Activated T-cell treated with anti-CD3 and anti-CD28 coated beads, Interleukin-2, amount 50 U/mL, for 1 hour (primary cell): ENCODE results near the gene TAAR5.
"Not testable (repeated sequence)": the region's sequence is repeated elsewhere in the genome, so short reads cannot be mapped to it uniquely, and the experiment has no call there.

Experiments used
- DNase-seq: peaks from one replicate; pipeline ENCODE4 v3.0.0-alpha.2; 2020

The TAAR5 gene

GRCh38 chr6:132589454-132589853 lies at the start of gene TAAR5:
TAAR5 (minus strand) TSS chr6:132589741; CDS start chr6:132589686, 55 bp downstream.
- no peak for DNase-seq

GRCh38 chr6:132637135-132637534 lies 47.6 kb upstream of the TAAR5 start:
- not testable (repeated sequence) for DNase-seq

- not testable (repeated sequence) for DNase-seq
These were observed 46.4 kb upstream of the TAAR5 start for GRCh38 chr6:132635906-132636305.

GRCh38 chr6:132635288-132635687 lies 45.7 kb upstream of the TAAR5 start:
- not testable (repeated sequence) for DNase-seq

GRCh38 chr6:132634796-132635195 lies 45.3 kb upstream of the TAAR5 start:
- no peak for DNase-seq

- DNase-seq, result no peak
These were observed 43.8 kb upstream of the TAAR5 start for GRCh38 chr6:132633362-132633761.

GRCh38 chr6:132624175-132624574 lies 34.6 kb upstream of the TAAR5 start, which contains the start of gene TAAR2:
TAAR2 (minus strand) TSS chr6:132624275; CDS start chr6:132624275, 0 bp downstream.
- DNase-seq, result no peak

- DNase-seq, result no peak
These were observed 33.7 kb upstream of the TAAR5 start for GRCh38 chr6:132623106-132623845.

- no peak for DNase-seq
These were observed 27.1 kb upstream of the TAAR5 start for GRCh38 chr6:132616677-132617076.

GRCh38 chr6:132614554-132614953 lies 25.0 kb upstream of the TAAR5 start:
- DNase-seq, result no peak

GRCh38 chr6:132612449-132613108 lies 23.0 kb upstream of the TAAR5 start:
- no peak for DNase-seq

- no peak for DNase-seq
These were observed 22.1 kb upstream of the TAAR5 start for GRCh38 chr6:132611616-132612015.

GRCh38 chr6:132607544-132608233 lies 18.1 kb upstream of the TAAR5 start:
- DNase-seq, result no peak

GRCh38 chr6:132604635-132605152 lies 15.2 kb upstream of the TAAR5 start:
- no peak for DNase-seq

GRCh38 chr6:132600900-132601299 lies 11.4 kb upstream of the TAAR5 start:
- DNase-seq, result not testable (repeated sequence)

- no peak for DNase-seq
These were observed 8.9 kb upstream of the TAAR5 start for GRCh38 chr6:132598473-132598872.

- DNase-seq, result no peak
These were observed 6.7 kb upstream of the TAAR5 start for GRCh38 chr6:132596201-132596600.

- DNase-seq, result no peak
These were observed 3.3 kb upstream of the TAAR5 start for GRCh38 chr6:132592855-132593254.

- no peak for DNase-seq
These were observed 821 bp upstream of the TAAR5 start for GRCh38 chr6:132590362-132590761.

- no peak for DNase-seq
These were observed 2.1 kb downstream of the TAAR5 start for GRCh38 chr6:132587424-132587823.

- no peak for DNase-seq
These were observed 4.8 kb downstream of the TAAR5 start for GRCh38 chr6:132584698-132585097.

- DNase-seq, result no peak
These were observed 17.8 kb downstream of the TAAR5 start for GRCh38 chr6:132571774-132572173.

GRCh38 chr6:132570221-132570777 lies 19.2 kb downstream of the TAAR5 start, which contains the start of gene TAAR6:
TAAR6 (plus strand) TSS chr6:132570322; CDS start chr6:132570322, 0 bp downstream.
- no peak for DNase-seq
